Measurements from ENCODE around the gene FGD2. TPM values are rescaled to one million over a fixed set of nuclear protein-coding genes. Genes with fewer than 3 reads are reported as not detected.

Gene FGD2
- total RNA-seq, 2 experiments from 2014 or later: 1.2 TPM

DNA sequence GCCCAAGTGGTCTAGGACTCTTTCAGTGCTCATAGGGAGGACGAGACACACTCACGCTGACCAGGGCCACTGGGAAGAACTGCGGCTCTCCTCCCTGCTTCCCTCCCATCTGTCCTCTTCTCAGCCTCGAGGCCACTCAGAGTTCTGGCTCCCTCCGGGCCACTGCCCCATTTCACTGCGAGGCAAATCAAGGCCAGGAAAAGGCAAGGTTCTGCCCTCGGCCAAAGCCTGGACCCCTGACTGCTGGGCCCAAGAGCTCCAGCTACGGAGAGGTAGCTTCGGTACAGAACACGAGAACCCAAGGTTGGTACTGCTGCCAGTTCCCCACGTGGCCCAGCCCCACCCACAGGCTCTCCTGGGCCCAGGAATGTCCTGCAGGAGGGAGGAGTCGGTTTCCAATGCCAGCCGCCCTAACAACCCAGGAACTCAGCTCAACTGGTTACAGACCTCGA is 36.2 kb upstream of the FGD2 start:
- Histone ChIP-seq H3K4me1 (ENCODE audit: insufficient read depth, low read length) (peaks cover 9% of the 10 kb centered on the region), H3K36me3 (ENCODE audit: insufficient read depth, low read length) (peaks cover 71% of the 10 kb centered on the region), H3K27ac (ENCODE audit: low read depth in 1 of 2, low read length in 2 of 2) (no peak overlapping the region), H3K9me3 (ENCODE audit: control insufficient read depth in 1 of 2, insufficient read depth in 1 of 2, low read length in 2 of 2) (no peaks in the 10 kb centered on the region), H3K27me3 (ENCODE audit: control insufficient read depth in 1 of 2, insufficient read depth in 2 of 2, low read length in 2 of 2) (no peaks in the 10 kb centered on the region), H3K4me3 (ENCODE audit: low read length) (no peak overlapping the region)
- Mint-ChIP-seq H3K36me3 (ENCODE audit: low read depth) (peaks cover 88% of the 10 kb centered on the region), H3K4me3 (no peak overlapping the region), H3K9me3 (no peaks in the 10 kb centered on the region), H3K4me1 (ENCODE audit: low read depth) (peaks cover 20% of the 10 kb centered on the region), H3K27me3 (no peaks in the 10 kb centered on the region), H3K27ac (no peak overlapping the region)
- DNase-seq: no peak
- ATAC-seq (ENCODE audit: poor library complexity): no peak
- intact Hi-C loops (cut with DNase I, micrococcal nuclease): no loop called here
- ChIA-PET POLR2A (interaction anchor here (0.6 to 1.0 kb wide), 2 partner anchors 11 to 15 kb away, joined by 3 read pairs; partner anchors contain the start of gene PI16), CTCF (no interaction called here)
- TF ChIP-seq, protein P1, sequence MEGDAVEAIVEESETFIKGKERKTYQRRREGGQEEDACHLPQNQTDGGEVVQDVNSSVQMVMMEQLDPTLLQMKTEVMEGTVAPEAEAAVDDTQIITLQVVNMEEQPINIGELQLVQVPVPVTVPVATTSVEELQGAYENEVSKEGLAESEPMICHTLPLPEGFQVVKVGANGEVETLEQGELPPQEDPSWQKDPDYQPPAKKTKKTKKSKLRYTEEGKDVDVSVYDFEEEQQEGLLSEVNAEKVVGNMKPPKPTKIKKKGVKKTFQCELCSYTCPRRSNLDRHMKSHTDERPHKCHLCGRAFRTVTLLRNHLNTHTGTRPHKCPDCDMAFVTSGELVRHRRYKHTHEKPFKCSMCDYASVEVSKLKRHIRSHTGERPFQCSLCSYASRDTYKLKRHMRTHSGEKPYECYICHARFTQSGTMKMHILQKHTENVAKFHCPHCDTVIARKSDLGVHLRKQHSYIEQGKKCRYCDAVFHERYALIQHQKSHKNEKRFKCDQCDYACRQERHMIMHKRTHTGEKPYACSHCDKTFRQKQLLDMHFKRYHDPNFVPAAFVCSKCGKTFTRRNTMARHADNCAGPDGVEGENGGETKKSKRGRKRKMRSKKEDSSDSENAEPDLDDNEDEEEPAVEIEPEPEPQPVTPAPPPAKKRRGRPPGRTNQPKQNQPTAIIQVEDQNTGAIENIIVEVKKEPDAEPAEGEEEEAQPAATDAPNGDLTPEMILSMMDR (IDR thresholded peaks at IDR 0.05): no peak

- POLR2A ChIA-PET: interaction anchor here (1.0 to 1.1 kb wide), 2 partner anchors 16 kb away, joined by 3 read pairs; partner anchors contain the start of gene PI16
- Mint-ChIP-seq H3K27me3 (no peaks in the 10 kb centered on the region), H3K36me3 (ENCODE audit: low read depth) (peaks cover 98% of the 10 kb centered on the region), H3K4me1 (ENCODE audit: low read depth) (peaks cover 12% of the 10 kb centered on the region), H3K9me3 (no peaks in the 10 kb centered on the region), H3K4me3 (no peak overlapping the region), H3K27ac (no peak overlapping the region)
- DNase-seq (no peak), ATAC-seq (ENCODE audit: poor library complexity) (no peak)
- H3K36me3 ChIP-seq (ENCODE audit: insufficient read depth, low read length): peaks cover 81% of the 10 kb centered on the region
- TF ChIP-seq, protein P1 (IDR thresholded peaks at IDR 0.05): no peak
- no peak overlapping the region for H3K4me3 ChIP-seq (ENCODE audit: low read length)
- H3K9me3 ChIP-seq (ENCODE audit: control insufficient read depth in 1 of 2, insufficient read depth in 1 of 2, low read length in 2 of 2): no peaks in the 10 kb centered on the region
- H3K27ac ChIP-seq (ENCODE audit: low read depth in 1 of 2, low read length in 2 of 2): no peak overlapping the region
- H3K27me3 ChIP-seq (ENCODE audit: control insufficient read depth in 1 of 2, insufficient read depth in 2 of 2, low read length in 2 of 2): no peaks in the 10 kb centered on the region
- intact Hi-C loops (cut with DNase I, micrococcal nuclease): no loop called here
- CTCF ChIA-PET: no interaction called here
- no peaks in the 10 kb centered on the region for H3K4me1 ChIP-seq (ENCODE audit: insufficient read depth, low read length)
Measured at GRCh38 chr6:36969988-36970891, 35.2 kb upstream of the FGD2 start.

DNA sequence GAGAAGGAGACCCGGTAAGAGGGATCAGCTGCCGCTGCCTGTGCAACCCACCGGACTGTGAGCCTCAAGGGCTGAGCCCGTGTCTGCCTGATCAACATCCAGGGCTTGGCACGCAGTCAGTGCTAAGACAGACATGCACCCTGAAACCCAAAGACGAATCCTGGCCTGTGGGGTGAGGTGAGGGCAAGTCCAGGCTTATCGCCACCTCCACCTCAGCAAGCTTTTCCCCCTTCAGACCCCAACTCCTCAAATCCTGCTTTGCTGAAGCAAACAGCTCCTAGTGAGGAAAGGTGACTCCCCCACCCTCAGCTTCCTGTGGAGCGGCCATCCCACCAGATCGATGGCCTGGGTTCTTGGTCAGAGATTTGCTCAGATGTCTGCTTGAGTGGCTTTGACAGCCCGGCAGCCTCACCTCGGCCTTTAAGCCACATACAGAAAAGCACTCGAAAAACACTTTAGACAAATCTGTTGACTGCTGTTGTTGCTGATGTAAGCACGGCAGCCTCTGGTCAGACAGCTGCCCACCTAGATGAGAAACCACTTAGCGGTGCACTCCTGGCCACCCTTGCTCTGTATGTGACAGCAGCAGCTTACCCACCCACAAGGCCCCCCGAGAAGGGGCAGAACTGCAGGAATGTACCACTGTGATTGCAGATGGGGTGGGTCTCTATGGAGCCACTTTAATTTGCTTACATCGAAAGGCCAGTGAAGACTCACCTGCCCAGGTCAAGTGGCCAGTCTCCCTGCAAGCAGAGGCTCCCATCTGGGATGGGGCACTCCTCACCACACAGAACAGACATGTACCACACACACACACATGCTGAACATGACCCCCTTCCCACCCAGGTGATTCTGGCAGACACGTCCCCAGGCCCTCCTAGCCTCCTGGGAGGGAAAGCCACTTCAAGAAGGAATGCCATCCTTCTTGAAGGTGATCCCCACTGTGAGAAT is 34.3 kb upstream of the FGD2 start:
- H3K4me3 ChIP-seq (ENCODE audit: low read length): no peak overlapping the region
- no peak overlapping the region for H3K27ac ChIP-seq (ENCODE audit: low read depth in 1 of 2, low read length in 2 of 2)
- intact Hi-C loops (cut with DNase I, micrococcal nuclease): no loop called here
- Mint-ChIP-seq H3K9me3 (no peaks in the 10 kb centered on the region), H3K27me3 (no peaks in the 10 kb centered on the region), H3K4me1 (ENCODE audit: low read depth) (peaks cover 4% of the 10 kb centered on the region), H3K27ac (no peak overlapping the region), H3K4me3 (no peak overlapping the region), H3K36me3 (ENCODE audit: low read depth) (peaks cover 100% of the 10 kb centered on the region)
- ATAC-seq (ENCODE audit: poor library complexity): no peak
- POLR2A ChIA-PET: interaction anchor here (1.1 kb wide), 1 partner anchor 17 kb away, joined by 3 read pairs; the partner anchor contains the start of gene PI16
- H3K36me3 ChIP-seq (ENCODE audit: insufficient read depth, low read length): peaks cover 90% of the 10 kb centered on the region
- H3K9me3 ChIP-seq (ENCODE audit: control insufficient read depth in 1 of 2, insufficient read depth in 1 of 2, low read length in 2 of 2): no peaks in the 10 kb centered on the region
- CTCF ChIA-PET: no interaction called here
- TF ChIP-seq, protein P1 (IDR thresholded peaks at IDR 0.05): no peak
- no peak for DNase-seq
- no peaks in the 10 kb centered on the region for H3K4me1 ChIP-seq (ENCODE audit: insufficient read depth, low read length)
- no peaks in the 10 kb centered on the region for H3K27me3 ChIP-seq (ENCODE audit: control insufficient read depth in 1 of 2, insufficient read depth in 2 of 2, low read length in 2 of 2)
